HG03460 (cell line): ENCODE results near the gene RNU1-1.
"Not testable (repeated sequence)": the region's sequence is repeated elsewhere in the genome, so short reads cannot be mapped to it uniquely, and the experiment has no call there.

Experiments
- ATAC-seq: cut with Tn5 transposase; IDR thresholded peaks from one replicate; pipeline ENCODE4 v1.9.1; 2021; ENCODE audit not compliant: unreplicated experiment

Gene RNU1-1

GRCh38 chr1:16514107-16515055, at the start of gene RNU1-1:
Gene RNU1-1 (minus strand): TSS chr1:16514285.
- ATAC-seq = not testable (repeated sequence)

GRCh38 chr1:16561035-16561434, 47.0 kb upstream of the RNU1-1 start:
- not testable (repeated sequence) for ATAC-seq

GRCh38 chr1:16560498-16560897, 46.4 kb upstream of the RNU1-1 start:
- ATAC-seq = not testable (repeated sequence)

- not testable (repeated sequence) for ATAC-seq
Measured at GRCh38 chr1:16559688-16560087, 45.6 kb upstream of the RNU1-1 start.

GRCh38 chr1:16557034-16557433, 42.9 kb upstream of the RNU1-1 start:
- not testable (repeated sequence) for ATAC-seq

- ATAC-seq = not testable (repeated sequence)
Measured at GRCh38 chr1:16553244-16553643, 39.2 kb upstream of the RNU1-1 start.

- ATAC-seq = not testable (repeated sequence)
Measured at GRCh38 chr1:16550212-16550918, 36.3 kb upstream of the RNU1-1 start.

- not testable (repeated sequence) for ATAC-seq
Measured at GRCh38 chr1:16549545-16549944, 35.5 kb upstream of the RNU1-1 start.

- not testable (repeated sequence) for ATAC-seq
Measured at GRCh38 chr1:16547502-16548241, 33.6 kb upstream of the RNU1-1 start.

- not testable (repeated sequence) for ATAC-seq
Measured at GRCh38 chr1:16545682-16546095, 31.6 kb upstream of the RNU1-1 start.

- not testable (repeated sequence) for ATAC-seq
Measured at GRCh38 chr1:16540421-16540893, 26.4 kb upstream of the RNU1-1 start.

- ATAC-seq = not testable (repeated sequence)
Measured at GRCh38 chr1:16537528-16537927, 23.4 kb upstream of the RNU1-1 start.

GRCh38 chr1:16536796-16537195, 22.7 kb upstream of the RNU1-1 start:
- not testable (repeated sequence) for ATAC-seq

- ATAC-seq = not testable (repeated sequence)
Measured at GRCh38 chr1:16535898-16536297, 21.8 kb upstream of the RNU1-1 start.

- not testable (repeated sequence) for ATAC-seq
Measured at GRCh38 chr1:16535487-16535886, 21.4 kb upstream of the RNU1-1 start.

- not testable (repeated sequence) for ATAC-seq
Measured at GRCh38 chr1:16534829-16535456, 20.9 kb upstream of the RNU1-1 start.

GRCh38 chr1:16534239-16534828, 20.2 kb upstream of the RNU1-1 start:
- ATAC-seq = not testable (repeated sequence)

- not testable (repeated sequence) for ATAC-seq
Measured at GRCh38 chr1:16532235-16532991, 18.3 kb upstream of the RNU1-1 start.

GRCh38 chr1:16528338-16528737, 14.3 kb upstream of the RNU1-1 start:
- ATAC-seq = not testable (repeated sequence)
